ENCODE measurements around the gene NTHL1. TPM values are rescaled to one million over a fixed set of nuclear protein-coding genes. Genes with fewer than 3 reads are reported as not detected.

The NTHL1 gene
- total and polyA plus RNA-seq, 2 of the 13 experiments (the other 11 are each of a cell fraction or from before 2014, with no cell fraction given): 47.5 to 64.9 TPM

DNA sequence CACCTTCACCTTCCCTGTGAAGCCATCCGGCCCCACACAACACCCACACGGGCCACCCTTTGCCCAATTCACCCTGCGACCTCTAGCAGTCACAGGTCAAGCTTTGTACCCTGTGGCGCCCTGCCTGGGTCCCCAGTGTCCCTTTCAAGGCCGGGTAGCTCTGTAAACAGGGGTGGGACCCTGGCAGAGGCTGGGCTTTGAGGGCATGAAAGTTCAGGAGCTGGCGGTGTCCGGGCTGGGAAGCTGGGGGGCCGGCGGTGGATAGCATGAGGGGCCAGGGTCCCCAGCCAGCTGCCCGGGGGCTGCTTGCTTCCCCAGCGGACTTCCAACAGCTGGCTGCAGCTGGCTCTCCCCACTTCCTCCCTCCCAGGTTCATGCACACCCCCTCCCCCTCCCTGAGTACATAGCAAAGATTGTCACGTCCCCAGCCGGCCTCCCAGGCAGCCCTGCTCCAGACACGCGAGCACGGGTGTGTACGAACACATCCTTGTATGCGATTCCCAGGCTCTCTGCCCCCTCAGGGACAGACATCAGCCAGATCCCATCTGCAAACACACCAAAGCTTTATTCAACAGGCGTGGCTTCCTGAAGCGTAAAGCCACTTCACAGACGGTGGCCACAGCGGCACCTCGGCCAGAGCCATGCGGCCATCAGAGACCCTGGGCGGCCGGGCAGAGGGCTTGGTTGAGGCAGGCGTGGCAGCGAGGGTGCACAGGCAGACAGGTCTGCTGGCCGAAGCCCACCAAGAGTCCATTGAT is 8.2 kb downstream of the NTHL1 start (continued):
- TF ChIP-seq SALL1 (CRISPR knock-in tag; IDR thresholded peaks at IDR 0.05) (peak; percentile 85), ZNF75D (CRISPR knock-in tag; IDR thresholded peaks at IDR 0.05; ENCODE audit: borderline replicate concordance) (no peak), HIVEP1 (CRISPR knock-in tag; IDR thresholded peaks at IDR 0.05) (peak; percentile 69), RARA (CRISPR knock-in tag; IDR thresholded peaks at IDR 0.05) (peak; percentile 92), LCORL (IDR thresholded peaks at IDR 0.05) (no peak), LCORL (CRISPR knock-in tag; IDR thresholded peaks at IDR 0.05) (peak; percentile 96), TP53 (CRISPR knock-in tag; conservative IDR thresholded peaks at IDR 0.05) (no peak), MIER3 (CRISPR knock-in tag; IDR thresholded peaks at IDR 0.05; ENCODE audit: borderline replicate concordance) (peak; percentile 81; the same call in 1 of the 2 replicates), CCDC6 (CRISPR knock-in tag; IDR thresholded peaks at IDR 0.05) (peak; percentile 73; the same call in 1 of the 2 replicates), HNRNPK (IDR thresholded peaks at IDR 0.05; ENCODE audit: low read depth, low read length, poor library complexity, severe bottlenecking) (peak; percentile 44), ZC3H13 (CRISPR knock-in tag; IDR thresholded peaks at IDR 0.05) (peak; percentile 78), IKZF4 (CRISPR knock-in tag; IDR thresholded peaks at IDR 0.05; ENCODE audit: borderline replicate concordance, low read depth, not compliant biosample characterization) (no peak), WIZ (CRISPR knock-in tag; IDR thresholded peaks at IDR 0.05) (no peak), KDM5B (CRISPR knock-in tag; IDR thresholded peaks at IDR 0.05; ENCODE audit: borderline replicate concordance) (no peak; the same call in 1 of the 2 replicates), DNMT1 (CRISPR knock-in tag; IDR thresholded peaks at IDR 0.05) (no peak), KDM2A (CRISPR knock-in tag; IDR thresholded peaks at IDR 0.05; ENCODE audit: borderline replicate concordance, low read depth) (peak; percentile 79)
- TF ChIP-seq, protein P1, sequence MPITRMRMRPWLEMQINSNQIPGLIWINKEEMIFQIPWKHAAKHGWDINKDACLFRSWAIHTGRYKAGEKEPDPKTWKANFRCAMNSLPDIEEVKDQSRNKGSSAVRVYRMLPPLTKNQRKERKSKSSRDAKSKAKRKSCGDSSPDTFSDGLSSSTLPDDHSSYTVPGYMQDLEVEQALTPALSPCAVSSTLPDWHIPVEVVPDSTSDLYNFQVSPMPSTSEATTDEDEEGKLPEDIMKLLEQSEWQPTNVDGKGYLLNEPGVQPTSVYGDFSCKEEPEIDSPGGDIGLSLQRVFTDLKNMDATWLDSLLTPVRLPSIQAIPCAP (CRISPR knock-in tag; IDR thresholded peaks at IDR 0.05; ENCODE audit: low read depth): no peak
- TF ChIP-seq, protein P2, sequence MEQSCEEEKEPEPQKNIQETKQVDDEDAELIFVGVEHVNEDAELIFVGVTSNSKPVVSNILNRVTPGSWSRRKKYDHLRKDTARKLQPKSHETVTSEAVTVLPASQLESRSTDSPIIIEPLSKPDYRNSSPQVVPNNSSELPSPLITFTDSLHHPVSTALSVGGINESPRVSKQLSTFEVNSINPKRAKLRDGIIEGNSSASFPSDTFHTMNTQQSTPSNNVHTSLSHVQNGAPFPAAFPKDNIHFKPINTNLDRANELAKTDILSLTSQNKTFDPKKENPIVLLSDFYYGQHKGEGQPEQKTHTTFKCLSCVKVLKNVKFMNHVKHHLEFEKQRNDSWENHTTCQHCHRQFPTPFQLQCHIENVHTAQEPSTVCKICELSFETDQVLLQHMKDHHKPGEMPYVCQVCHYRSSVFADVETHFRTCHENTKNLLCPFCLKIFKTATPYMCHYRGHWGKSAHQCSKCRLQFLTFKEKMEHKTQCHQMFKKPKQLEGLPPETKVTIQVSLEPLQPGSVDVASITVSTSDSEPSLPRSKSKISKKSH (CRISPR knock-in tag; IDR thresholded peaks at IDR 0.05; ENCODE audit: borderline replicate concordance): no peak; the same call in 1 of the 2 replicates
- TF ChIP-seq, protein P3, sequence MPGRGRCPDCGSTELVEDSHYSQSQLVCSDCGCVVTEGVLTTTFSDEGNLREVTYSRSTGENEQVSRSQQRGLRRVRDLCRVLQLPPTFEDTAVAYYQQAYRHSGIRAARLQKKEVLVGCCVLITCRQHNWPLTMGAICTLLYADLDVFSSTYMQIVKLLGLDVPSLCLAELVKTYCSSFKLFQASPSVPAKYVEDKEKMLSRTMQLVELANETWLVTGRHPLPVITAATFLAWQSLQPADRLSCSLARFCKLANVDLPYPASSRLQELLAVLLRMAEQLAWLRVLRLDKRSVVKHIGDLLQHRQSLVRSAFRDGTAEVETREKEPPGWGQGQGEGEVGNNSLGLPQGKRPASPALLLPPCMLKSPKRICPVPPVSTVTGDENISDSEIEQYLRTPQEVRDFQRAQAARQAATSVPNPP (CRISPR knock-in tag; IDR thresholded peaks at IDR 0.05): peak; percentile 67; the same call in 1 of the 2 replicates
- TF ChIP-seq, protein P4, sequence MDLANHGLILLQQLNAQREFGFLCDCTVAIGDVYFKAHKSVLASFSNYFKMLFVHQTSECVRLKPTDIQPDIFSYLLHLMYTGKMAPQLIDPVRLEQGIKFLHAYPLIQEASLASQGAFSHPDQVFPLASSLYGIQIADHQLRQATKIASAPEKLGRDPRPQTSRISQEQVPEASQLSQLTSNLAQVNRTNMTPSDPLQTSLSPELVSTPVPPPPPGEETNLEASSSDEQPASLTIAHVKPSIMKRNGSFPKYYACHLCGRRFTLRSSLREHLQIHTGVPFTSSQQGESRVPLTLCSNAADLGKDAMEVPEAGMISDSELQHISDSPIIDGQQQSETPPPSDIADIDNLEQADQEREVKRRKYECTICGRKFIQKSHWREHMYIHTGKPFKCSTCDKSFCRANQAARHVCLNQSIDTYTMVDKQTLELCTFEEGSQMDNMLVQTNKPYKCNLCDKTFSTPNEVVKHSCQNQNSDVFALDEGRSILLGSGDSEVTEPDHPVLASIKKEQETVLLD (CRISPR knock-in tag; IDR thresholded peaks at IDR 0.05; ENCODE audit: low read depth): no peak
- TF ChIP-seq, protein P5, sequence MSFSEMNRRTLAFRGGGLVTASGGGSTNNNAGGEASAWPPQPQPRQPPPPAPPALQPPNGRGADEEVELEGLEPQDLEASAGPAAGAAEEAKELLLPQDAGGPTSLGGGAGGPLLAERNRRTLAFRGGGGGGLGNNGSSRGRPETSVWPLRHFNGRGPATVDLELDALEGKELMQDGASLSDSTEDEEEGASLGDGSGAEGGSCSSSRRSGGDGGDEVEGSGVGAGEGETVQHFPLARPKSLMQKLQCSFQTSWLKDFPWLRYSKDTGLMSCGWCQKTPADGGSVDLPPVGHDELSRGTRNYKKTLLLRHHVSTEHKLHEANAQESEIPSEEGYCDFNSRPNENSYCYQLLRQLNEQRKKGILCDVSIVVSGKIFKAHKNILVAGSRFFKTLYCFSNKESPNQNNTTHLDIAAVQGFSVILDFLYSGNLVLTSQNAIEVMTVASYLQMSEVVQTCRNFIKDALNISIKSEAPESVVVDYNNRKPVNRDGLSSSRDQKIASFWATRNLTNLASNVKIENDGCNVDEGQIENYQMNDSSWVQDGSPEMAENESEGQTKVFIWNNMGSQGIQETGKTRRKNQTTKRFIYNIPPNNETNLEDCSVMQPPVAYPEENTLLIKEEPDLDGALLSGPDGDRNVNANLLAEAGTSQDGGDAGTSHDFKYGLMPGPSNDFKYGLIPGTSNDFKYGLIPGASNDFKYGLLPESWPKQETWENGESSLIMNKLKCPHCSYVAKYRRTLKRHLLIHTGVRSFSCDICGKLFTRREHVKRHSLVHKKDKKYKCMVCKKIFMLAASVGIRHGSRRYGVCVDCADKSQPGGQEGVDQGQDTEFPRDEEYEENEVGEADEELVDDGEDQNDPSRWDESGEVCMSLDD (CRISPR knock-in tag; IDR thresholded peaks at IDR 0.05; ENCODE audit: borderline replicate concordance): peak; percentile 56; the same call in 1 of the 2 replicates
